IgD-negative memory B cell (primary cell): Measurements from ENCODE around the gene TRIM24. TPM values are rescaled to one million over a fixed set of nuclear protein-coding genes. Genes with fewer than 3 reads are reported as not detected.
"Not testable (repeated sequence)": the region's sequence is repeated elsewhere in the genome, so short reads cannot be mapped to it uniquely, and the experiment has no call there.

ENCODE experiments used
- H3K27ac Mint-ChIP-seq, 3 donors: one replicate each; pipeline ENCODE4 v1.8.0; 2020 to 2022; ENCODE audit warnings: mild to moderate bottlenecking in 3 of 3, mixed read lengths in 3 of 3, moderate library complexity in 1 of 3
- H3K27me3 Mint-ChIP-seq: one replicate; pipeline ENCODE4 v1.8.0; 2021; ENCODE audit warnings: mixed read lengths
- H3K36me3 Mint-ChIP-seq: one replicate; pipeline ENCODE4 v1.8.0; 2020; ENCODE audit warnings: mild to moderate bottlenecking, mixed read lengths
- H3K4me1 Mint-ChIP-seq, 3 donors: one replicate each; pipeline ENCODE4 v1.8.0; 2020 to 2022; ENCODE audit warnings: mixed read lengths in 3 of 3, mild to moderate bottlenecking in 1 of 3
- H3K4me3 Mint-ChIP-seq, 4 donors: one replicate each; pipeline ENCODE4 v1.8.0; 2020 to 2022; ENCODE audit warnings: mild to moderate bottlenecking in 4 of 4, mixed read lengths in 4 of 4, moderate library complexity in 3 of 4
- H3K9me3 Mint-ChIP-seq, 3 donors: one replicate each; pipeline ENCODE4 v1.8.0; 2020 to 2021; ENCODE audit warnings: mixed read lengths in 3 of 3, mild to moderate bottlenecking in 1 of 3
- polyA plus RNA-seq: library from polyadenylated mRNA; unstranded; fragments of 300-500 nt; fragmentation: Illumina TruSeq; gene quantifications from one replicate; pipeline ENCODE4 v1.2.3, GENCODE V29; 2021

The TRIM24 gene
- polyA plus RNA-seq, 1 donor from 2014 or later: 8.7 TPM

DNA sequence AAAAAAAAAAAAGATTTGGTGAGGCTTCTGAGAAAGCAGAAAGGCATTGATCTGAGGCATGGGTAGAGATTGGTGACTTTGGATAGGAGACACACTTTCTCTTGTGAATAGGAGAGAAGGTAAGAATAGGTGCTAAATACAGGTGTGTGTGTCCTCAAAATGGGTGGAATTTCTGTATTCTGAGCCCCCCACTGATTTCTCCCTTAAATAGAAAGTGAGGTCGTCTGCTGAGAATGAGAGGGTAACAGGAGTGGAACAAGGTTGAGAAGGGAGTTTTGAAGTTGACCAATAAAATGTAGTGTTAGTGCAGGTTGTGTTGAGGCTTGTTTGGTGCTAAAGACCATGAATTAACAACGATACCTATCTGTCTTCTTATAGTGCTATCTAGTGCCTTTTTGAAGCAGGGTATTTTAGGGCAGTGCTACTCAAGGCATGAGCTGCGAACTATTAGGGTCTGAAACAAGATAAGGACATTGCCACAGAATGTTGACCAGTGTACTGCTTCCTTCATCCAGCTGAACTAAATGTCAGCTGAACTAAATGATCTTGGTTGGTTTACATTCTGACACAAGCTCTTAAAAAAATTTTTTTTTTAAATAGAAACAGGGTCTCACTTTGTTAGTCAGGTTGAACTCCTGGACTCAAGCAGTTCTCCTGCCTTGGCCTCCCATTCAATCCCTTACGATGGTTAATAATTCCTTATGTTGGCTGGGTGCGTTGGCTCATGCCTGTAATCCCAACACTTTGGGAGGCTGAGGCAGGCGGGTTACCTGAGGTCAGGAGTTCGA is 12.4 kb downstream of the TRIM24 start:
- peaks cover 20 to 35% (median 25%) of the 10 kb centered on the region in 3 donors for H3K4me1 Mint-ChIP-seq
- H3K4me3 Mint-ChIP-seq: no peak overlapping the region
- H3K36me3 Mint-ChIP-seq: no peaks in the 10 kb centered on the region
- no peaks in the 10 kb centered on the region for H3K9me3 Mint-ChIP-seq
- H3K27ac Mint-ChIP-seq: no peak overlapping the region
- H3K27me3 Mint-ChIP-seq: no peaks in the 10 kb centered on the region

DNA sequence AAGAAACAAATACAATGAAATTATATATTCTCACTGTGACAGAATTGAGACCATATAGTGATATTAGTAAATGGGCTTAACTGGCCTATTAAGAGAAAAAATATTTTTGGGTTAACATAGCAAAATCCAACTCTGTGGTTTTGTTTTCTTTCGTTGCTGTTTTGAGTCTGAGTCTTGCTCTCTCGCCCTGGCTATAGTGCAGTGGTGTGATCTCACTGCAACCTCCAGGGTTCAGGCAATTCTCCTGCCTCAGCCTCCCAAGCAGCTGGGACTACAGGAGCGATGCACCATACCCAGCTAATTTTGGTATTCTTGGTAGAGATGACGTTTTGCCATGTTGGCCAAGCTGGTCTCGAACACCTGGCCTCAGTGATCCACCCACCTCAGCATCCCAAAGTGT is 15.3 kb downstream of the TRIM24 start:
- H3K36me3 Mint-ChIP-seq: no peaks in the 10 kb centered on the region
- H3K27me3 Mint-ChIP-seq: no peaks in the 10 kb centered on the region
- H3K4me1 Mint-ChIP-seq: peaks cover 23 to 39% (median 28%) of the 10 kb centered on the region in 3 donors
- no peaks in the 10 kb centered on the region for H3K9me3 Mint-ChIP-seq
- no peak overlapping the region for H3K4me3 Mint-ChIP-seq
- no peak overlapping the region for H3K27ac Mint-ChIP-seq

DNA sequence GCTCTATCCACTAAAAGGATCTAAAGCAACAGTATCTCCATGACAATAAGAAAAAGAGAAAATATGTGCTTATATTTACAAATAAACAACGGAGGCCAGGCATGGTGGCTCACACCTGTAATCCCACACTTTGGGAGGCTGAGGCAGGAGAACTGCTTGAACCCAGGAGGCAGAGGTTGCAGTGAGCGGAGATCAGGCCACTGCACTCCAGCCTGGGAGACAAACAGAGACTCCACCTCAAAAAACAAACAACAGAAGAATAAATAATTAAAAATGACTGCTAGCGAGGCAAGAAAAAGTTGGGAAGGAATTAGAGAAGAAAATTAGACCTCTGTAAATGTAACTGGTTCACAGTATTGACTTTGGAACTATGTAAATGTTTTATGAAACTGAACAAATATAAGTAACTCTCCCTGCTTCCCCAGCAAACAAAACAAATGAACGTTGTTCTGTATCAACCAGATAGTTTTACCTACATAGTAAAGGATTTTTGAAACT is 17.1 kb downstream of the TRIM24 start:
- H3K27ac Mint-ChIP-seq: no peak overlapping the region

DNA sequence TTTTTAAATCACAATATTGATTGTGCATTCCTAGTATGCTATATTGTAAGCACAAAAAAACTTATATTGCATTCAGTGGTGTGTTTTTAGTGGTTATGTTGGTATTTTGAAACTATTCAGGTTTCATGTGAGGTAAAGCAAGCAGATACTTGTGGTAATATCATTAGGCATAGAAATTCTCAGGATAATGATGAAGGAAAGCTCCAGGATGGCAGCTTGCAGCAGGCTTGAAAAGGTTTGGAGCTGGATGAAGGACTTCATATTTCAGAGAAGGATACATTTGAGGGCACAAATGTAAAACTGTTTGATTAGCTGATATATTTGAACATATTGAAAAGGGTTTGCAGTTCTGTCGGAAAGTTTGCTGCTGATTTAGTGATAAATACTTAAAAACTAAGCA is 17.5 kb downstream of the TRIM24 start:
- Mint-ChIP-seq H3K9me3 (no peaks in the 10 kb centered on the region), H3K27me3 (no peaks in the 10 kb centered on the region), H3K36me3 (no peaks in the 10 kb centered on the region), H3K4me1 (peaks cover 25 to 39% (median 32%) of the 10 kb centered on the region in 3 donors), H3K4me3 (no peak overlapping the region), H3K27ac (no peak overlapping the region)

More for the DNA sequence above, 17.1 kb downstream of the TRIM24 start:
- Mint-ChIP-seq H3K9me3 (no peaks in the 10 kb centered on the region), H3K36me3 (no peaks in the 10 kb centered on the region), H3K27me3 (no peaks in the 10 kb centered on the region), H3K4me3 (no peak overlapping the region), H3K4me1 (peaks cover 25 to 38% (median 30%) of the 10 kb centered on the region in 3 donors)

DNA sequence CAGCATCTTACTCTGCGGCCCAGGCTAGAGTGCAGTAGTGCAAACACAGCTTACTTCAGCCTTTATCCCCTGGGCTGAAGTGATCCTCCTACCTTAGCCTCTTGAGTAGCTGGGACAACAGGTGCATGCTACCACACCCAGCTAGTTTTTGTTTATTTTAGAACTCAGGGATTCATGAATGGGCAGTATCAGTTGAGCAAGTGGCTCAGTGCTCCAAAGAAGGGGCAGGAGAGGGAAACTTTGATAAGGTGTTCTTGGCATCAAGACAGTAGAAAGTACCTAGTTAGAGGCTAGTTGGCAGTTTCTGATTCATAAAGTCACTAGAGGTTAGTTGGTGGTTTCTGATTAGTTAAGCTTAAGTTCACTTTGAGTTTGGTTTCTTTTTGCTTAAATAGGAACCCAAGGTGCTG is 18.4 kb downstream of the TRIM24 start:
- H3K27me3 Mint-ChIP-seq: no peaks in the 10 kb centered on the region
- H3K4me1 Mint-ChIP-seq: peaks cover 26 to 46% (median 34%) of the 10 kb centered on the region in 3 donors
- H3K27ac Mint-ChIP-seq: peak overlapping the region in 1 of 3 donors; percentile 53
- no peaks in the 10 kb centered on the region for H3K9me3 Mint-ChIP-seq
- no peaks in the 10 kb centered on the region for H3K36me3 Mint-ChIP-seq
- no peak overlapping the region for H3K4me3 Mint-ChIP-seq

GRCh38 chr7:138480527-138480926 is 20.5 kb downstream of the TRIM24 start:
- Mint-ChIP-seq H3K36me3 (peaks cover 2% of the 10 kb centered on the region), H3K9me3 (peaks cover 0 to 2% (median 0%) of the 10 kb centered on the region in 3 donors), H3K4me3 (no peak overlapping the region), H3K27ac (no peak overlapping the region), H3K27me3 (no peaks in the 10 kb centered on the region), H3K4me1 (peaks cover 26 to 44% (median 32%) of the 10 kb centered on the region in 3 donors)

DNA sequence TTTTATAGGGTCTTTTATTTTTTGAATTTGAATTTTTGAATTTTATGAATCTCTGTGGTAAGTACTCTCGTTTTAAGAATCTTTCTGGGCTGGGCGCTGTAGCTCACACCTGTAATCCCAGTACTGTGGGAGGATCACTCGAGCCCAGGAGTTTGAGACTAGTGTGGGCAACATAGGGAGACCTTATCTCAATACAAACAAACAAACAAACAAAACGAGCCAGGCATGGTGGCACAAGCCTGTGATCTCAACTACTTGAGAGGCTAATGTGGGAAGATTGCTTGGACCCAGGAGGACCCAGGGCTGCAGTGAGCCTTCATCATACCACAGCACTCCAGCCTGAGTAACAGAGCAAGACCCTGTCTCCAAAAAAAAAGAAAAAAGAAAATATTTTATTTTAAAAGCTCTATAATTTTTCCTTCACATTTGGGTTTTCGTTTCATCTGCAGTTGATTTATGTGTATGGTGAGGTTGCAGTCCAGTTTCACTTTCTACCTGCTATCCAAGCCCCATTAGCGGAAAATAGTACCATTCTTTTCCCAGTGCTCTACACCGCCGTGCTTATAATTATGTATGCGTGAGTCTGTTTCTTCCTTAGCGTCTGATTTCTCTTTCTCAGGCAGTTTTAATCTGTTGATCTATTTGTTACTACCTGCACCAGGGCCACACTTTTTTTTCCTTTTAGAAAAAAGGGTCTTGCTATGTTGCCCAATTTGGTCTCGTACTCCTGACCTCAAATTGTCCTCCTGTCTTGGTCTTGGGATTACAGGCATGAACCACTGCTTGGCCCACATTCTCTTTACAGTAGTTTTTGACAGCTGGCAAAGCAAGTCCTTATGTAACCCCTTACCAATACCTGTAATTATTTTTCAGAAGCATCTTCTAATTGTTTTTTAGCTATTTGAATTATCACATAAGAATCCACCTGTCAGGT is 21.7 kb downstream of the TRIM24 start:
- peaks cover 20 to 43% (median 30%) of the 10 kb centered on the region in 3 donors for H3K4me1 Mint-ChIP-seq
- peaks cover 3% of the 10 kb centered on the region for H3K36me3 Mint-ChIP-seq
- no peak overlapping the region for H3K27ac Mint-ChIP-seq
- H3K4me3 Mint-ChIP-seq: peak overlapping the region in 2 of 4 donors; percentile 10 to 65
- H3K9me3 Mint-ChIP-seq: peaks cover 0 to 5% (median 2%) of the 10 kb centered on the region in 3 donors
- no peaks in the 10 kb centered on the region for H3K27me3 Mint-ChIP-seq

GRCh38 chr7:138483531-138483930 is 23.5 kb downstream of the TRIM24 start:
- Mint-ChIP-seq H3K4me3 (peak overlapping the region in 1 of 4 donors; percentile 20), H3K9me3 (peaks cover 0 to 5% (median 2%) of the 10 kb centered on the region in 3 donors), H3K27ac (peak overlapping the region in 1 of 3 donors; percentile 49), H3K27me3 (no peaks in the 10 kb centered on the region), H3K36me3 (peaks cover 3% of the 10 kb centered on the region), H3K4me1 (peaks cover 23 to 35% (median 31%) of the 10 kb centered on the region in 3 donors)

GRCh38 chr7:138485508-138485907 is 25.4 kb downstream of the TRIM24 start:
- H3K9me3 Mint-ChIP-seq, H3K27ac Mint-ChIP-seq, H3K4me3 Mint-ChIP-seq, H3K27me3 Mint-ChIP-seq, H3K36me3 Mint-ChIP-seq: not testable (repeated sequence)
- peaks cover 24 to 36% (median 30%) of the 10 kb centered on the region in 3 donors for H3K4me1 Mint-ChIP-seq

DNA sequence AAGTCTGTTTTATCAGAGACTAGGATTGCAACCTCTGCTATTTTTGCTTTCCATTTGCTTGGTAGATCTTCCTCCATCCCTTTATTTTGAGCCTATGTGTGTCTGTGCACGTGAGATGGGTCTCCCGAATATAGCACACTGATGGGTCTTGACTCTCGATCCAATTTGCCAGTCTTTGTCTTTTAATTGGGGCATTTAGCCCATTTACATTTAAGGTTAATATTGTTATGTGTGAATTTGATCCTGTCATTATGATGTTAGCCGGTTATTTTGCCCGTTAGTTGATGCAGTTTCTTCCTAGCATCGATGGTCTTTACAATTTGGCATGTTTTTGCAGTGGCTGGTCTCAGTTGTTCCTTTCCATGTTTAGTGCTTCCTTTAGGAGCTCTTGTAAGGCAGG is 29.1 kb downstream of the TRIM24 start:
- Mint-ChIP-seq H3K4me1 (peaks cover 25 to 35% (median 33%) of the 10 kb centered on the region in 3 donors), H3K36me3 (peaks cover 17% of the 10 kb centered on the region)
- not testable (repeated sequence) for H3K27ac Mint-ChIP-seq, H3K9me3 Mint-ChIP-seq, H3K27me3 Mint-ChIP-seq, H3K4me3 Mint-ChIP-seq

- no peak overlapping the region for H3K4me3 Mint-ChIP-seq
- H3K36me3 Mint-ChIP-seq: peaks cover 20% of the 10 kb centered on the region
- no peaks in the 10 kb centered on the region for H3K27me3 Mint-ChIP-seq
- H3K27ac Mint-ChIP-seq: peak overlapping the region in 1 of 3 donors; percentile 39
- peaks cover 26 to 38% (median 36%) of the 10 kb centered on the region in 3 donors for H3K4me1 Mint-ChIP-seq
- peaks cover 0 to 5% (median 4%) of the 10 kb centered on the region in 3 donors for H3K9me3 Mint-ChIP-seq
Measured at GRCh38 chr7:138491612-138492386, 31.7 kb downstream of the TRIM24 start.

- Mint-ChIP-seq H3K27ac (no peak overlapping the region), H3K27me3 (no peaks in the 10 kb centered on the region), H3K9me3 (peaks cover 0 to 5% (median 4%) of the 10 kb centered on the region in 3 donors), H3K4me1 (peaks cover 21 to 38% (median 36%) of the 10 kb centered on the region in 3 donors), H3K36me3 (peaks cover 22% of the 10 kb centered on the region), H3K4me3 (no peak overlapping the region)
Measured at GRCh38 chr7:138492423-138492822, 32.4 kb downstream of the TRIM24 start.

GRCh38 chr7:138493535-138493934 is 33.5 kb downstream of the TRIM24 start:
- Mint-ChIP-seq H3K27ac (no peak overlapping the region), H3K9me3 (peaks cover 0 to 5% (median 4%) of the 10 kb centered on the region in 3 donors), H3K36me3 (peaks cover 26% of the 10 kb centered on the region), H3K27me3 (no peaks in the 10 kb centered on the region), H3K4me3 (no peak overlapping the region), H3K4me1 (peaks cover 17 to 38% (median 26%) of the 10 kb centered on the region in 3 donors)

- H3K4me3 Mint-ChIP-seq: no peak overlapping the region
- H3K4me1 Mint-ChIP-seq: peaks cover 12 to 36% (median 24%) of the 10 kb centered on the region in 3 donors
- H3K36me3 Mint-ChIP-seq: peaks cover 32% of the 10 kb centered on the region
- peaks cover 0 to 2% (median 0%) of the 10 kb centered on the region in 3 donors for H3K9me3 Mint-ChIP-seq
- no peak overlapping the region for H3K27ac Mint-ChIP-seq
- no peaks in the 10 kb centered on the region for H3K27me3 Mint-ChIP-seq
Measured at GRCh38 chr7:138495485-138495884, 35.4 kb downstream of the TRIM24 start.
